SU-DHL-6 (cell line): Measurements from ENCODE around the gene PDHX.

Experiments used
- H2AFZ ChIP-seq: fragments of 200-600 bp; sonication (generic); 2 replicates; pipeline ENCODE4 v1.6.1; 2014; ENCODE audit warnings: low read depth, mild to moderate bottlenecking, moderate library complexity, mixed read lengths, antibody characterized with exemption, low read length; ENCODE audit not compliant: severe bottlenecking
- H3F3A ChIP-seq: fragments of 200-600 bp; shearing (Covaris generic); 2 replicates; pipeline ENCODE4 v1.6.0; 2016; ENCODE audit warnings: antibody characterized with exemption, mild to moderate bottlenecking; ENCODE audit not compliant: insufficient read depth
- H3K27ac ChIP-seq: fragments of 200-600 bp; sonication (generic); 2 replicates; pipeline ENCODE4 v1.5.1; 2016; ENCODE audit warnings: low read depth, mild to moderate bottlenecking, low read length, moderate library complexity, mixed read lengths
- H3K27me3 ChIP-seq: fragments of 200-600 bp; sonication (generic), shearing (Covaris generic); 2 replicates; pipeline ENCODE4 v1.6.0; 2014; ENCODE audit warnings: mild to moderate bottlenecking, low read length
- H3K36me3 ChIP-seq: fragments of 200-600 bp; sonication (generic); 2 replicates; pipeline ENCODE4 v1.6.1; 2014; ENCODE audit warnings: mild to moderate bottlenecking, low read length, mixed read lengths
- H3K4me2 ChIP-seq: fragments of 300-600, 200-600 bp; shearing (Covaris generic), sonication (generic); 2 replicates; pipeline ENCODE4 v1.6.0; 2014; ENCODE audit warnings: low read length, low read depth, mild to moderate bottlenecking; ENCODE audit not compliant: poor library complexity, severe bottlenecking
- H3K4me3 ChIP-seq: fragments of 200-600 bp; sonication (generic); 2 replicates; pipeline ENCODE4 v1.5.1; 2014; ENCODE audit warnings: antibody characterized with exemption, low read length, mild to moderate bottlenecking, mixed read lengths; ENCODE audit not compliant: insufficient read depth, poor library complexity, severe bottlenecking
- H3K79me2 ChIP-seq: fragments of 200-600 bp; sonication (generic); 2 replicates; pipeline ENCODE4 v1.6.1; 2014; ENCODE audit warnings: mild to moderate bottlenecking, low read length, moderate library complexity; ENCODE audit not compliant: insufficient read depth
- H3K9ac ChIP-seq: fragments of 200-600 bp; sonication (generic); 2 replicates; pipeline ENCODE4 v1.7.0; 2014; ENCODE audit warnings: mild to moderate bottlenecking, low read length
- H3K9me2 ChIP-seq: fragments of 200-600 bp; sonication (generic); replicated peaks from 2 replicates; pipeline ENCODE4 v1.6.1; 2014; ENCODE audit warnings: low read length; ENCODE audit not compliant: insufficient read depth
- H3K9me3 ChIP-seq: fragments of 200-600 bp; sonication (generic); 2 replicates; pipeline ENCODE4 v1.6.1; 2014; ENCODE audit warnings: low read length, mixed read lengths; ENCODE audit not compliant: insufficient read depth
- H4K20me1 ChIP-seq: fragments of 200-600 bp; sonication (generic); 2 replicates; pipeline ENCODE4 v1.6.1; 2014; ENCODE audit warnings: low read depth, mild to moderate bottlenecking, antibody characterized with exemption, low read length, moderate library complexity, mixed read lengths
- EZH2phosphoT487 ChIP-seq: fragments of 200-600 bp; sonication (generic), shearing (Covaris generic); conservative IDR thresholded peaks from 2 replicates; pipeline ENCODE4 v1.6.1; 2018; ENCODE audit warnings: mild to moderate bottlenecking, antibody characterized with exemption, low read length, moderate library complexity, mixed read lengths
- TF ChIP-seq, protein P1 (sequence below): fragments of 200-600 bp; sonication (generic); IDR thresholded peaks from one replicate; pipeline ENCODE4 v1.5.1; 2017; ENCODE audit warnings: antibody characterized with exemption, mild to moderate bottlenecking, low read length, moderate library complexity; ENCODE audit not compliant: insufficient read depth, poor library complexity, severe bottlenecking

PDHX gene

DNA sequence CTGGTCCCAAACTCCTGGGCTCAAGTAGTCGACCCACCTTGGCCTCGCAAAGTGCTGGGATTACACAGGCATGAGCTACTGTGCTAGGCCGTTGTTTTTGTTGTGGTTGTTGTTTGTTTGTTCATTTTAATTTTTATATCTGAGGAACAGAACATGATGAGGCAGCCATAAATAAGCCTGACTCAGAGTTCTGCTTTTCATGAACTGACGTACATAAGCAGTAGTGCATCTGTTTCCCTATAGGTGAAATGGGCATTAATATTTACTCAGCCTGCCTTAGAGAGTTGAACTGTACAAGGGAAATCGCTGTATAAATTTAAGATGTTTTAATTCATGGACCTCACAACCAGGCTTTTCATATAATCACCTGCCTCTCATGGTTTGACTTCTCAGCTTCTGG is 80.5 kb downstream of the PDHX start:
- TF ChIP-seq, protein P1, sequence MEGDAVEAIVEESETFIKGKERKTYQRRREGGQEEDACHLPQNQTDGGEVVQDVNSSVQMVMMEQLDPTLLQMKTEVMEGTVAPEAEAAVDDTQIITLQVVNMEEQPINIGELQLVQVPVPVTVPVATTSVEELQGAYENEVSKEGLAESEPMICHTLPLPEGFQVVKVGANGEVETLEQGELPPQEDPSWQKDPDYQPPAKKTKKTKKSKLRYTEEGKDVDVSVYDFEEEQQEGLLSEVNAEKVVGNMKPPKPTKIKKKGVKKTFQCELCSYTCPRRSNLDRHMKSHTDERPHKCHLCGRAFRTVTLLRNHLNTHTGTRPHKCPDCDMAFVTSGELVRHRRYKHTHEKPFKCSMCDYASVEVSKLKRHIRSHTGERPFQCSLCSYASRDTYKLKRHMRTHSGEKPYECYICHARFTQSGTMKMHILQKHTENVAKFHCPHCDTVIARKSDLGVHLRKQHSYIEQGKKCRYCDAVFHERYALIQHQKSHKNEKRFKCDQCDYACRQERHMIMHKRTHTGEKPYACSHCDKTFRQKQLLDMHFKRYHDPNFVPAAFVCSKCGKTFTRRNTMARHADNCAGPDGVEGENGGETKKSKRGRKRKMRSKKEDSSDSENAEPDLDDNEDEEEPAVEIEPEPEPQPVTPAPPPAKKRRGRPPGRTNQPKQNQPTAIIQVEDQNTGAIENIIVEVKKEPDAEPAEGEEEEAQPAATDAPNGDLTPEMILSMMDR: no peak
- TF ChIP-seq EZH2phosphoT487: no peak
- H3K4me2 ChIP-seq: no peak overlapping the region
- H4K20me1 ChIP-seq: no peaks in the 10 kb centered on the region

DNA sequence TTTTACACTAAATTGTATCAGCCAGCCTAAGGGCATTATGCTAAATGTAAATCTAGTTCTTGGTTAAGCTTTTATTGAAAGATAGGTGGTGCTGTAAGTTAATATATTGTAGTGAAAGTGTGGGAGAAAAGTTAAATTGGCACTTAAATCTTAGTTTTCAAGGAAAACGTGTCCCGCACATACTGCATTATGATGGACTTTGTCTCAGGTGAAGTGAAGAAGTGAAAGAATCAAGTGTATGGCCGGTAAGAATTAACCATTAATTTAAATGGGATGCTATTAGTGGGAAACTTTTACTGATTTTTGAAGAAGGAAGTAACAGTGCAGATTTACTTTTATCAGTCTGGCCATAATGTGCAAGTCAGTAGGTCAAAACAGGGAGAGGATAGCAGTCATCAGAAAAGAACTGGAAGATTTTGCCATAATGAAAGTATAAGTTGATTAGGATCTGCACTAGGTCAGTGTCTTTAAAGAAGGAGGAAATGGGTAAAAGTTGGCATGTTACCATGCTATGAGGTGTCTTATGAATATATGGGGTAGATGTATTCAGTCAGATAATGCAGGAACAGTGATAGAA is 81.6 kb downstream of the PDHX start:
- no peaks in the 10 kb centered on the region for H3K27me3 ChIP-seq
- H3K9ac ChIP-seq: no peak overlapping the region
- H3K27ac ChIP-seq: no peak overlapping the region
- H3F3A ChIP-seq: no peaks in the 10 kb centered on the region
- H3K9me2 ChIP-seq: no peaks in the 10 kb centered on the region
- H3K36me3 ChIP-seq: no peaks in the 10 kb centered on the region; the same call in 1 of the 2 replicates
- no peaks in the 10 kb centered on the region for H3K79me2 ChIP-seq
- H2AFZ ChIP-seq: no peak overlapping the region
- H3K4me3 ChIP-seq: no peak overlapping the region
- no peaks in the 10 kb centered on the region for H3K9me3 ChIP-seq
- TF ChIP-seq, protein P1: peak; percentile 18
- TF ChIP-seq EZH2phosphoT487: no peak
- H3K4me2 ChIP-seq: no peak overlapping the region
- H4K20me1 ChIP-seq: no peaks in the 10 kb centered on the region

More for the DNA sequence above, 80.5 kb downstream of the PDHX start:
- Histone ChIP-seq H3K9me3 (no peaks in the 10 kb centered on the region), H3F3A (no peaks in the 10 kb centered on the region), H3K4me3 (no peak overlapping the region), H3K27ac (no peak overlapping the region), H2AFZ (no peak overlapping the region), H3K9ac (no peak overlapping the region), H3K27me3 (no peaks in the 10 kb centered on the region), H3K79me2 (no peaks in the 10 kb centered on the region), H3K9me2 (no peaks in the 10 kb centered on the region), H3K36me3 (no peaks in the 10 kb centered on the region; the same call in 1 of the 2 replicates)

DNA sequence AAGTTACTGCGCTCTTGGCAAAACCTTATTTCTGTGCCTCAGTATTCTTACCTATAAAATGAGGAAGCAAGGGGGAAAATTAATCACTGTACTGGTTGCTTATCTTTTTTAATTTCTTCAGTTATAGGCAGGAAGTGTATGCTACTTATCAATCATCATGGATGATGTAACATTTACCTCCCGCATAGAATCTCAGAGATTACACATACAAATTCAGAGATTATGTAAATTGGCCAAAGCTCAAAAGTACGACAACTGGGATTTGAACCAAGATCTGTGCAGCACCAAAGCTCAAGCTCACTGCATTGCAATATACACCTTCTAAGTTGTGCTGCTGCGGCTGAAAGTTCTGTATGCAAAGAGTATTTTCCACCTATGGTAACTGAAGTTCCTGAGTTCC is 83.0 kb downstream of the PDHX start:
- Histone ChIP-seq H3K27ac (no peak overlapping the region), H3K9ac (no peak overlapping the region), H4K20me1 (no peaks in the 10 kb centered on the region), H3K4me3 (no peak overlapping the region), H3K27me3 (no peaks in the 10 kb centered on the region), H3F3A (no peaks in the 10 kb centered on the region), H2AFZ (no peak overlapping the region), H3K4me2 (no peak overlapping the region), H3K9me2 (no peaks in the 10 kb centered on the region), H3K9me3 (no peaks in the 10 kb centered on the region), H3K79me2 (no peaks in the 10 kb centered on the region), H3K36me3 (no peaks in the 10 kb centered on the region; the same call in 1 of the 2 replicates)
- no peak for TF ChIP-seq EZH2phosphoT487
- TF ChIP-seq, protein P1: no peak
